Cardiac fibroblast (primary cell): ENCODE data around the gene ITGAV.

Source experiments
- DNase-seq, 2 donors: peaks; one replicate each; pipeline versions ENCODE4 v3.0.0 to v3.0.0-alpha.2; 2010; ENCODE audit warnings: low read depth in 2 of 2
- H3K4me3 ChIP-seq, 2 donors: replicated peaks in 1 of 2; 1 replicate in 1 of 2; 2 replicates in 1 of 2; pipeline ENCODE4 v1.5.1; 2011; ENCODE audit warnings: low read depth in 2 of 2, low read length in 2 of 2, mild to moderate bottlenecking in 2 of 2, moderate library complexity in 1 of 2
- TF ChIP-seq, protein P1 (sequence below): IDR thresholded peaks from one replicate; pipeline ENCODE4 v1.5.1; 2011; ENCODE audit warnings: low read depth, mild to moderate bottlenecking, low read length, inconsistent platforms

Gene ITGAV

DNA sequence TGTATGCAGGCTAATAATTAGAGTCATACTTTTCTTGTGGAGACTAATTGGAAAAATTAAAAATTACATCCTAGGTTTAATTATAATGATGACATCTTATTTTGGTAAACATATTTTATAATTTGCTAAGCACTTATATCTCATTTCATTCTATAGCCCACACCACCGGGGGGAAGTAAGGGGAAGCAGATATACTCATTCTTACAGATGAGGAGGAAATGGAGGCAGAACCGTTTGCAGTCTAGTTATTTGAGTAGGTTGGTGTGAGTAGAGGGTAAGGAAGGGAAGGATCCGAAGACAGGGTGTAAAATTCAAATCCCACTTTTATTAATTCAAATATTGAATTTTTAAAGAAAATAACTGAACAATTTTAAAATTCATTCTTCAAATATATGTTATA lies 3.7 kb downstream of the ITGAV start:
- TF ChIP-seq, protein P1, sequence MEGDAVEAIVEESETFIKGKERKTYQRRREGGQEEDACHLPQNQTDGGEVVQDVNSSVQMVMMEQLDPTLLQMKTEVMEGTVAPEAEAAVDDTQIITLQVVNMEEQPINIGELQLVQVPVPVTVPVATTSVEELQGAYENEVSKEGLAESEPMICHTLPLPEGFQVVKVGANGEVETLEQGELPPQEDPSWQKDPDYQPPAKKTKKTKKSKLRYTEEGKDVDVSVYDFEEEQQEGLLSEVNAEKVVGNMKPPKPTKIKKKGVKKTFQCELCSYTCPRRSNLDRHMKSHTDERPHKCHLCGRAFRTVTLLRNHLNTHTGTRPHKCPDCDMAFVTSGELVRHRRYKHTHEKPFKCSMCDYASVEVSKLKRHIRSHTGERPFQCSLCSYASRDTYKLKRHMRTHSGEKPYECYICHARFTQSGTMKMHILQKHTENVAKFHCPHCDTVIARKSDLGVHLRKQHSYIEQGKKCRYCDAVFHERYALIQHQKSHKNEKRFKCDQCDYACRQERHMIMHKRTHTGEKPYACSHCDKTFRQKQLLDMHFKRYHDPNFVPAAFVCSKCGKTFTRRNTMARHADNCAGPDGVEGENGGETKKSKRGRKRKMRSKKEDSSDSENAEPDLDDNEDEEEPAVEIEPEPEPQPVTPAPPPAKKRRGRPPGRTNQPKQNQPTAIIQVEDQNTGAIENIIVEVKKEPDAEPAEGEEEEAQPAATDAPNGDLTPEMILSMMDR, result no peak
- no peak for DNase-seq
- no peak overlapping the region for H3K4me3 ChIP-seq

DNA sequence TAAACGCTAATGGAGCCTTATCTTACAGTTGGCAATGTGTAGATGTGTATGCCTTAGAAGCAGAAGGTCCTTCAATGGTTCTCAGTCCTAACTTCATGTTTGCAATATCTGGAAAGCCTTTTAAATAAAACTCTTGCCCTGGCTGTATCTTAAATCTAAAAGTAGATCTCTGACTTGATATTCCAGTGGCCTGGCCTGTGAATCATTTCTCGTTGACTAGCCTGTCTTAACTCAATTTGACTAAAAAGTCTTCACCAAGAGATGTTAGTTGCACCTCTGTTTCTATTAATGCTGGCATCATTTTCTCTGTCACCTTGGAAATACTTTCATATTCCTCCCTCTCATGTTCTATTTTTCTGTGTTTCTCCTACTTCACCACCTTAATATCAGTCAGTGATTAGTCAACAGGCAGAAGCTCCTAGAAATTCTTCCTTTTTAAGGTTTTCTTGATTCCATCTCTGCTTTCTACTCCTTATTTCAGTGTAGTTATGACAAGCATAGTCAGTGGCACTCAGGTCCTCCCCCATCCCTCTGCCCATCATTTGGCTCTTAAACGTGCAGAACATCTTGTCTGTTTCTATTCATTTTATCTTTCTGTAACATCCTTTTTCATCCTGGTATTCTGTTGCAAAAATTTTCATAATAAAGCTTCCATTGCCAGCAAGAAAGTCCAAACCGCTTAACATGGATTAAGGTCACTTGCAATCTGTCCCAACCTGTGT lies 4.3 kb downstream of the ITGAV start:
- no peak overlapping the region for H3K4me3 ChIP-seq
- TF ChIP-seq, protein P1, result no peak
- DNase-seq, result no peak

DNA sequence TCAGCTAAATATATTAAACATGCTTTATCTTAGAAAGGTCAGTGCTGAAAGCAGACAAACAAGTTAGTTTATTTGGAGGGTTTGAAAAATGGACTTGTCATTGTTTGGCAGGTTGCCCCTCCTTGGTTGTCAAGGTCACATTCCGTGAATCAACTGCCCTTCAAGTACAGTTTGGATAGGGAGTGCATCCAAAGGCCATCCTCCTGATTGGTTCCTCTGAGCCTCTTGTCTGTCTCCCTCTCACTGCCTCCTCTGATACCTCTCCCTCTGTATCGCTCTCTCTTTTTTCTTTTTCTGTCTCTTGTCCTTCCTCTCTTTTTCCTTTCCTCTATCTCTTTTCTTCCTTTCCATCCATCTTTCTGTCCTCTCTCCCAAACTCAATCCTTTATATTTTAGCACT lies 5.4 kb downstream of the ITGAV start:
- DNase-seq, result peak; percentile 60 to 63
- no peak overlapping the region for H3K4me3 ChIP-seq
- TF ChIP-seq, protein P1, result no peak

DNA sequence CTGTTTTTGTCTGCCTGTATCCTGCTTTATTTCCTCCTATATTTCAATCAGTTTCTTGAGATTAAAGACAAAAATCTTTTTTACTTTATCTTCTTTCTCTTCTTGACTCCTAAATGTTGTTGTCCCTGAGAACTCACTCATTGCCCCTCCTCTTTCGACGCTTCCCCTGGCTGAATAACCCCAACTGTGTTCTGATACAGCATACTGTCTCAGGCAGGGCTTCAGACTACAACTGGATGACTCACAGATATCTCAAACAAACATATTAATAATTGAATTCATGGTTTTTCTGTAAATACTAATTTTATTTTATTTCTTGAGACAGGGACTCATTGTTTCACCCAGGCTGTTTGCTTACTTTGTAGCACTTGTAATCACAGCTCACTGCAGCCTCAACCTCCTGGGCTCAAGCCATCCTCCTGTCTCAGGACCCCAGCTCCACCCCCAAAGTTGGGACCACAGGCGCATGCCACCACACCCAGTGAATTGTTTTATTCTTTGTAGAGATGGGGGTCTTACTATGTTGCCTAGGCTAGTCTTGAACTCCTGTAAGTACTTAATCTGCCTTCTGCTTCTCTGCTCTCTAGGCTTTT lies 9.4 kb downstream of the ITGAV start:
- H3K4me3 ChIP-seq, result no peak overlapping the region
- DNase-seq, result peak in 1 of 2 donors; percentile 20
- TF ChIP-seq, protein P1, result no peak

DNA sequence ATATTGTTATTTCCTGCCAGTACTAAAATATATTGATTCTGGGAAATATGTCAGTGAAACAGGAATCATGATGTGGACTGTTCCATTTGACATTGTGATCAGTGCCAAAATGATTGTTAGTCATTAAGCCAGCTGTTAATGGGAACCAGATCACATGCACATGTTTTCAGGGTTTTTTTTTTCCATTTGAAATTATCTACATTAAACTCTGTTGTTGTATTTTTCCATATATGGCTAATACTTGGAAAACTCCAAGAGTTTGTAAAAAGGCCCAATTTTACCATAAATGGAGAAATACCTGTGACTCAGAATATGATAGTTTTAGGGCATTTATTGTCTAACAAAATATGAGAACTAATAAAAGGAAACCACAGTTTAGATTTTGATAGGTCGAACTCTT lies 13.4 kb downstream of the ITGAV start:
- H3K4me3 ChIP-seq, result no peak overlapping the region
- DNase-seq, result peak; percentile 37 to 51
- TF ChIP-seq, protein P1, result no peak

DNA sequence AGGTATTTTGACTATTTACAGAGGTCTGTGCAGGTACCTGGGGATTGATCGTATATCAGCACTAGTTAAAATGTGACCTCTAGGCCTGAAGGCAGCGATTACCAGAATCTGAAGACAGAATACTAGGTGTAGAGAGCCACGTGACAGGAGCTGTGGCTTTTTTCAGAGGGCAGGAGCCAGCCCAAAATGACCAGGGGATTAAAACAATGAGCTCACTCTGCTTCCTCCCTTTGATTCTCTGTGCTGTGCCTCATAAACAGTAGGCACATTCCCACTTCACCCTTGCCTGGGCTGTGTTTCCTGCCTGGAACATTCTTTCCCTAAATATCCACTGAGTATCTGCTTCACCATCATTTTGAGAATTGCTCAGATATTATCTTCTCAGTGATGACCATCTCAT lies 15.2 kb downstream of the ITGAV start:
- DNase-seq, result peak in 1 of 2 donors; percentile 7
- H3K4me3 ChIP-seq, result no peak overlapping the region

More for the DNA sequence above, 15.2 kb downstream of the ITGAV start:
- TF ChIP-seq, protein P1, result no peak
